Esophagus muscularis mucosa (tissue), 4 donors: ENCODE data around the gene WNT9A. TPM values are rescaled to one million over a fixed set of nuclear protein-coding genes. Genes with fewer than 3 reads are reported as not detected.

Experiments
- DNase-seq: peaks from one replicate; pipeline ENCODE4 v3.0.0-alpha.2; 2017; ENCODE audit errors: extremely low spot score
- H3K27ac ChIP-seq, 4 donors: fragments of 200-600 bp; sonication (generic); replicated peaks in 1 of 4; 1 replicate in 3 of 4; 2 replicates in 1 of 4; pipeline ENCODE4 v1.5.1; 2016 to 2019; ENCODE audit warnings: mild to moderate bottlenecking in 1 of 4
- H3K27me3 ChIP-seq, 4 donors: fragments of 200-600 bp; sonication (generic); one replicate each; pipeline versions ENCODE4 v1.5.1 to v1.6.0; 2016 to 2019
- H3K36me3 ChIP-seq, 4 donors: fragments of 200-600 bp; sonication (generic); one replicate each; pipeline ENCODE4 v1.5.1; 2016 to 2019
- H3K4me1 ChIP-seq, 4 donors: fragments of 200-600 bp; sonication (generic); one replicate each; pipeline ENCODE4 v1.5.1; 2016 to 2019
- H3K4me3 ChIP-seq, 4 donors: fragments of 200-600 bp; sonication (generic); 1 replicate in 2 of 4; 2 replicates in 2 of 4; pipeline ENCODE4 v1.5.1; 2016 to 2019; ENCODE audit warnings: mild to moderate bottlenecking in 4 of 4, moderate library complexity in 1 of 4
- H3K9me3 ChIP-seq, 4 donors: fragments of 200-600 bp; sonication (generic); 1 replicate in 3 of 4; 2 replicates in 1 of 4; pipeline ENCODE4 v1.5.1; 2016 to 2019
- CTCF ChIP-seq, 3 experiments: fragments of 200-600 bp in 2 of 3; fragments of 450-650 bp in 1 of 3; sonication (generic) in 2 of 3; IDR thresholded peaks; one replicate each; pipeline ENCODE4 v1.5.1; 2017 to 2019; ENCODE audit warnings: antibody characterized with exemption in 3 of 3, mild to moderate bottlenecking in 2 of 3, moderate library complexity in 1 of 3
- EP300 ChIP-seq: sonication (generic); formaldehyde crosslinking; IDR thresholded peaks from one replicate; pipeline ENCODE4 v1.6.1; 2017; ENCODE audit warnings: antibody characterized with exemption
- POLR2A ChIP-seq: fragments of 450-650 bp; IDR thresholded peaks from one replicate; pipeline ENCODE4 v1.6.1; 2017; ENCODE audit warnings: antibody characterized with exemption, moderate library complexity, mild to moderate bottlenecking, low read depth
- POLR2AphosphoS5 ChIP-seq, 2 donors: sonication (generic); formaldehyde crosslinking; IDR thresholded peaks; one replicate each; pipeline ENCODE4 v1.6.1; 2017; ENCODE audit warnings: antibody characterized with exemption in 2 of 2
- WGBS: methylation state at CpG from one replicate; pipeline ENCODE4 v1.1.5; 2018; 5-methylcytosine and 5-hydroxymethylcytosine counted together
- intact Hi-C: fragments of 100-400 bp; cut with DNase I; formaldehyde crosslinking; loops from one replicate; pipeline ENCODE4 v1.15.1; 2023
- total RNA-seq, 4 donors: library from RNA; depleted of rRNA; stranded (reverse); fragments of >200 nt; gene quantifications; one replicate each; pipeline versions ENCODE4 v1.1.0 to v1.2.1, GENCODE V29; 2016

WNT9A gene
- total RNA-seq, 4 donors from 2014 or later = 7.5 to 18.1 (median 14.4) TPM

- H3K27me3 ChIP-seq = no peaks in the 10 kb centered on the region
- no peak overlapping the region for H3K27ac ChIP-seq
- H3K9me3 ChIP-seq = no peaks in the 10 kb centered on the region
- DNase-seq = no peak
- intact Hi-C loops = no loop called here
- no peak overlapping the region for H3K4me3 ChIP-seq
- H3K36me3 ChIP-seq = no peaks in the 10 kb centered on the region
- TF ChIP-seq CTCF (IDR thresholded peaks at IDR 0.05) = no peak
- TF ChIP-seq POLR2A = no peak
- TF ChIP-seq EP300 = no peak
- TF ChIP-seq POLR2AphosphoS5 (IDR thresholded peaks at IDR 0.05) = no peak
- 92% methylated on average over 5 of the region's 9 CpGs for WGBS
- no peaks in the 10 kb centered on the region for H3K4me1 ChIP-seq
Measured at GRCh38 chr1:227902641-227902990, 45.1 kb downstream of the WNT9A start.

- no peak for TF ChIP-seq CTCF (IDR thresholded peaks at IDR 0.05)
- no peak for TF ChIP-seq POLR2A
- TF ChIP-seq POLR2AphosphoS5 (IDR thresholded peaks at IDR 0.05) = no peak
- no peak for TF ChIP-seq EP300
- DNase-seq = no peak
- Histone ChIP-seq H3K36me3 (no peaks in the 10 kb centered on the region), H3K9me3 (no peaks in the 10 kb centered on the region), H3K4me1 (no peaks in the 10 kb centered on the region), H3K27me3 (no peaks in the 10 kb centered on the region), H3K4me3 (no peak overlapping the region), H3K27ac (no peak overlapping the region)
- WGBS = 96% methylated on average over 4 of the region's 11 CpGs
- intact Hi-C loops = no loop called here
Measured at GRCh38 chr1:227901906-227902640, 45.7 kb downstream of the WNT9A start.

GRCh38 chr1:227901239-227901905 lies 46.4 kb downstream of the WNT9A start:
- Histone ChIP-seq H3K4me1 (no peaks in the 10 kb centered on the region), H3K4me3 (no peak overlapping the region), H3K27me3 (no peaks in the 10 kb centered on the region), H3K9me3 (no peaks in the 10 kb centered on the region), H3K36me3 (no peaks in the 10 kb centered on the region), H3K27ac (no peak overlapping the region)
- intact Hi-C loops = no loop called here
- no peak for TF ChIP-seq POLR2A
- TF ChIP-seq EP300 = no peak
- no peak for TF ChIP-seq POLR2AphosphoS5 (IDR thresholded peaks at IDR 0.05)
- no peak for TF ChIP-seq CTCF (IDR thresholded peaks at IDR 0.05)
- WGBS = 92% methylated on average over 9 of the region's 13 CpGs
- no peak for DNase-seq

- H3K36me3 ChIP-seq = no peaks in the 10 kb centered on the region
- DNase-seq = no peak
- H3K27ac ChIP-seq = no peak overlapping the region
- no peaks in the 10 kb centered on the region for H3K27me3 ChIP-seq
- H3K9me3 ChIP-seq = no peaks in the 10 kb centered on the region
- H3K4me3 ChIP-seq = no peak overlapping the region
- WGBS = 90% methylated on average over 12 of the region's 13 CpGs
- intact Hi-C loops = no loop called here
- TF ChIP-seq POLR2AphosphoS5 (IDR thresholded peaks at IDR 0.05) = no peak
- no peak for TF ChIP-seq CTCF (IDR thresholded peaks at IDR 0.05)
- TF ChIP-seq EP300 = no peak
- no peak for TF ChIP-seq POLR2A
- peaks cover 0 to 6% (median 6%) of the 10 kb centered on the region in 4 donors for H3K4me1 ChIP-seq
Measured at GRCh38 chr1:227900571-227901051, 47.1 kb downstream of the WNT9A start.
